Central memory CD8-positive, alpha-beta T cell (primary cell): ENCODE measurements around the gene PIEZO2.
"Not testable (repeated sequence)": the region's sequence is repeated elsewhere in the genome, so short reads cannot be mapped to it uniquely, and the experiment has no call there.

Experiments
- ATAC-seq: fragments of 150-1000 bp; cut with Tn5 transposase; replicated peaks from 2 replicates; pipeline ENCODE4 v1.10.0; 2022; ENCODE audit warnings: mild to moderate bottlenecking, moderate FRiP score, moderate number of reproducible peaks; ENCODE audit not compliant: poor library complexity, severe bottlenecking; ENCODE audit errors: extremely low read depth
- DNase-seq, 2 donors: peaks; one replicate each; pipeline ENCODE4 v3.0.0; 2021; ENCODE audit warnings: low spot score in 2 of 2
- H3K27ac Mint-ChIP-seq: one replicate; pipeline ENCODE4 v1.8.0; 2022; ENCODE audit warnings: low read depth, mild to moderate bottlenecking, moderate library complexity, mixed read lengths
- H3K27me3 Mint-ChIP-seq: one replicate; pipeline ENCODE4 v1.8.0; 2022; ENCODE audit warnings: mixed read lengths
- H3K36me3 Mint-ChIP-seq: one replicate; pipeline ENCODE4 v1.8.0; 2022; ENCODE audit warnings: mild to moderate bottlenecking, moderate library complexity, mixed read lengths; ENCODE audit not compliant: insufficient read depth
- H3K4me1 Mint-ChIP-seq: one replicate; pipeline ENCODE4 v1.8.0; 2022; ENCODE audit warnings: mixed read lengths
- H3K4me3 Mint-ChIP-seq: one replicate; pipeline ENCODE4 v1.8.0; 2022; ENCODE audit warnings: mild to moderate bottlenecking, moderate library complexity, mixed read lengths
- H3K9me3 Mint-ChIP-seq: one replicate; pipeline ENCODE4 v1.8.0; 2022; ENCODE audit warnings: mixed read lengths

Gene PIEZO2

GRCh38 chr18:10642915-10643524 lies 506.3 kb downstream of the PIEZO2 start:
- ATAC-seq, H3K4me3 Mint-ChIP-seq, H3K4me1 Mint-ChIP-seq, H3K36me3 Mint-ChIP-seq, H3K27ac Mint-ChIP-seq, H3K27me3 Mint-ChIP-seq, DNase-seq, H3K9me3 Mint-ChIP-seq: not testable (repeated sequence)

GRCh38 chr18:10638539-10638885 lies 510.9 kb downstream of the PIEZO2 start:
- H3K36me3 Mint-ChIP-seq, H3K4me3 Mint-ChIP-seq, H3K9me3 Mint-ChIP-seq, DNase-seq, ATAC-seq, H3K27ac Mint-ChIP-seq, H3K27me3 Mint-ChIP-seq, H3K4me1 Mint-ChIP-seq: not testable (repeated sequence)

GRCh38 chr18:10637858-10638538 lies 511.4 kb downstream of the PIEZO2 start:
- not testable (repeated sequence) for DNase-seq, H3K36me3 Mint-ChIP-seq, H3K4me3 Mint-ChIP-seq, H3K9me3 Mint-ChIP-seq, ATAC-seq, H3K27ac Mint-ChIP-seq, H3K27me3 Mint-ChIP-seq, H3K4me1 Mint-ChIP-seq

GRCh38 chr18:10629076-10629475 lies 520.3 kb downstream of the PIEZO2 start:
- not testable (repeated sequence) for H3K9me3 Mint-ChIP-seq, H3K36me3 Mint-ChIP-seq, H3K27ac Mint-ChIP-seq, H3K4me3 Mint-ChIP-seq, H3K27me3 Mint-ChIP-seq, H3K4me1 Mint-ChIP-seq, ATAC-seq, DNase-seq

- not testable (repeated sequence) for DNase-seq, H3K4me1 Mint-ChIP-seq, H3K9me3 Mint-ChIP-seq, H3K36me3 Mint-ChIP-seq, ATAC-seq, H3K4me3 Mint-ChIP-seq, H3K27me3 Mint-ChIP-seq, H3K27ac Mint-ChIP-seq
Observed at GRCh38 chr18:10626606-10627213, 522.7 kb downstream of the PIEZO2 start.

GRCh38 chr18:10623606-10624005 lies 525.8 kb downstream of the PIEZO2 start:
- not testable (repeated sequence) for H3K9me3 Mint-ChIP-seq, H3K27me3 Mint-ChIP-seq, DNase-seq, ATAC-seq, H3K36me3 Mint-ChIP-seq, H3K4me1 Mint-ChIP-seq, H3K4me3 Mint-ChIP-seq, H3K27ac Mint-ChIP-seq

- not testable (repeated sequence) for DNase-seq, H3K27ac Mint-ChIP-seq
Observed at GRCh38 chr18:10622982-10623381, 526.4 kb downstream of the PIEZO2 start.

GRCh38 chr18:10620670-10621329 lies 528.6 kb downstream of the PIEZO2 start:
- not testable (repeated sequence) for H3K9me3 Mint-ChIP-seq, H3K27me3 Mint-ChIP-seq, H3K36me3 Mint-ChIP-seq, H3K27ac Mint-ChIP-seq, H3K4me3 Mint-ChIP-seq, DNase-seq, ATAC-seq, H3K4me1 Mint-ChIP-seq

More at GRCh38 chr18:10622982-10623381, 526.4 kb downstream of the PIEZO2 start:
- not testable (repeated sequence) for H3K4me3 Mint-ChIP-seq, H3K27me3 Mint-ChIP-seq, H3K9me3 Mint-ChIP-seq, H3K4me1 Mint-ChIP-seq, ATAC-seq, H3K36me3 Mint-ChIP-seq
